ENCODE data around the gene ATXN7L1.

The ATXN7L1 gene

GRCh38 chr7:105571891-105572290, 304.5 kb downstream of the ATXN7L1 start:
- Histone ChIP-seq H3K27ac (no peak overlapping the region), H3K4me1 (no peaks in the 10 kb centered on the region), H3K4me3 (ENCODE audit: low read depth, low read length) (no peak overlapping the region), H3K27me3 (ENCODE audit: control insufficient read depth, insufficient read depth, low read length) (no peaks in the 10 kb centered on the region), H3K79me2 (no peaks in the 10 kb centered on the region), H3K9me3 (ENCODE audit: control insufficient read depth, low read length) (no peaks in the 10 kb centered on the region), H3K9ac (no peak overlapping the region), H2AFZ (no peak overlapping the region), H3K36me3 (ENCODE audit: control insufficient read depth, insufficient read depth, low read length) (no peaks in the 10 kb centered on the region), H3K4me2 (ENCODE audit: low read length) (no peak overlapping the region)
- TF ChIP-seq CTCF (IDR thresholded peaks at IDR 0.05): no peak

DNA sequence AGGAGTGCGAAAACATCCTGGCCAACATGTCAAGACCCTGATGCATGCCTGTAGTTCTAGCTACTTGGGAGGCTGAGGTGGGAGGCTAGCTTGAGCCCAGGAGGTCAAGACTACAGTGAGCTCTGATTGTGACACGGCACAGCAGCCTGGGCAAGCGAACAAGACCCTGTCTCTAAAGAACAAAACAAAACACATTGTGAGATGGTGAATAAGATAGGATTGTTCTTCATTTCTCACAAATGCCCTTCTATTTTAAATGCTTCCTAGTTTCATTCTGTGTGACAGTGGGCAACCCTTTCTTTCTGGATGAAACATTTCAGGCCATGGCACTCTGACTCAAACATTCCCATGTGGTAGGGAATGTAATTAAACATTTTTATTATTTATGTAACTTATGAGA, 308.6 kb downstream of the ATXN7L1 start:
- Histone ChIP-seq H3K27me3 (ENCODE audit: control insufficient read depth, insufficient read depth, low read length) (no peaks in the 10 kb centered on the region), H3K9ac (no peak overlapping the region), H3K9me3 (ENCODE audit: control insufficient read depth, low read length) (no peaks in the 10 kb centered on the region), H3K4me3 (ENCODE audit: low read depth, low read length) (no peak overlapping the region), H3K36me3 (ENCODE audit: control insufficient read depth, insufficient read depth, low read length) (no peaks in the 10 kb centered on the region), H3K4me1 (no peaks in the 10 kb centered on the region), H2AFZ (no peak overlapping the region), H3K4me2 (ENCODE audit: low read length) (no peak overlapping the region), H3K27ac (no peak overlapping the region), H3K79me2 (no peaks in the 10 kb centered on the region)
- TF ChIP-seq CTCF (IDR thresholded peaks at IDR 0.05): no peak

- Histone ChIP-seq H3K27me3 (ENCODE audit: control insufficient read depth, insufficient read depth, low read length) (no peaks in the 10 kb centered on the region), H3K4me2 (ENCODE audit: low read length) (no peak overlapping the region), H3K27ac (no peak overlapping the region), H3K79me2 (no peaks in the 10 kb centered on the region), H3K4me1 (no peaks in the 10 kb centered on the region), H3K9me3 (ENCODE audit: control insufficient read depth, low read length) (no peaks in the 10 kb centered on the region), H2AFZ (no peak overlapping the region), H3K4me3 (ENCODE audit: low read depth, low read length) (no peak overlapping the region), H3K9ac (no peak overlapping the region), H3K36me3 (ENCODE audit: control insufficient read depth, insufficient read depth, low read length) (no peaks in the 10 kb centered on the region)
- TF ChIP-seq CTCF (IDR thresholded peaks at IDR 0.05): no peak
Observed at GRCh38 chr7:105567024-105567423, 309.4 kb downstream of the ATXN7L1 start.

GRCh38 chr7:105565190-105565589, 311.2 kb downstream of the ATXN7L1 start:
- Histone ChIP-seq H3K9ac (no peak overlapping the region), H3K27ac (no peak overlapping the region), H3K36me3 (ENCODE audit: control insufficient read depth, insufficient read depth, low read length) (no peaks in the 10 kb centered on the region), H3K4me2 (ENCODE audit: low read length) (no peak overlapping the region), H2AFZ (no peak overlapping the region), H3K27me3 (ENCODE audit: control insufficient read depth, insufficient read depth, low read length) (no peaks in the 10 kb centered on the region), H3K4me1 (no peaks in the 10 kb centered on the region), H3K9me3 (ENCODE audit: control insufficient read depth, low read length) (no peaks in the 10 kb centered on the region), H3K4me3 (ENCODE audit: low read depth, low read length) (no peak overlapping the region), H3K79me2 (no peaks in the 10 kb centered on the region)
- TF ChIP-seq CTCF (IDR thresholded peaks at IDR 0.05): no peak

GRCh38 chr7:105559926-105560325, 316.5 kb downstream of the ATXN7L1 start:
- H3K36me3 ChIP-seq (ENCODE audit: control insufficient read depth, insufficient read depth, low read length): no peaks in the 10 kb centered on the region

More at GRCh38 chr7:105559926-105560325, 316.5 kb downstream of the ATXN7L1 start:
- Histone ChIP-seq H3K27me3 (ENCODE audit: control insufficient read depth, insufficient read depth, low read length) (no peaks in the 10 kb centered on the region), H3K9me3 (ENCODE audit: control insufficient read depth, low read length) (no peaks in the 10 kb centered on the region), H3K4me1 (no peaks in the 10 kb centered on the region), H3K79me2 (no peaks in the 10 kb centered on the region), H3K27ac (no peak overlapping the region), H3K4me3 (ENCODE audit: low read depth, low read length) (no peak overlapping the region), H2AFZ (no peak overlapping the region), H3K4me2 (ENCODE audit: low read length) (no peak overlapping the region), H3K9ac (no peak overlapping the region)
- no peak for TF ChIP-seq CTCF (IDR thresholded peaks at IDR 0.05)
